Subcutaneous adipose tissue (tissue), 4 donors: ENCODE measurements around the gene C18orf32. TPM values are rescaled to one million over a fixed set of nuclear protein-coding genes. Genes with fewer than 3 reads are reported as not detected.

ENCODE experiments used
- CTCF ChIP-seq: fragments of 450-650 bp; IDR thresholded peaks from one replicate; pipeline ENCODE4 v1.5.1; 2016; ENCODE audit warnings: low read depth, mild to moderate bottlenecking, control low read depth, antibody characterized with exemption, moderate library complexity
- total RNA-seq, 4 donors: library from RNA; depleted of rRNA; stranded (reverse); fragments of >200 nt; gene quantifications; one replicate each; pipeline ENCODE4 v1.1.0, GENCODE V29; 2016

The C18orf32 gene
- total RNA-seq, 4 donors from 2014 or later: 22.2 to 55.8 (median 31.4) TPM

- no peak for TF ChIP-seq CTCF
These were observed 29.4 kb downstream of the C18orf32 start for GRCh38 chr18:49457616-49458015.

- TF ChIP-seq CTCF: no peak
These were observed 30.2 kb downstream of the C18orf32 start for GRCh38 chr18:49456794-49457193.

- TF ChIP-seq CTCF: no peak
These were observed 39.0 kb downstream of the C18orf32 start for GRCh38 chr18:49447810-49448745.

GRCh38 chr18:49446481-49446880 lies 40.6 kb downstream of the C18orf32 start:
- no peak for TF ChIP-seq CTCF

- no peak for TF ChIP-seq CTCF
These were observed 42.5 kb downstream of the C18orf32 start for GRCh38 chr18:49444581-49444980.

GRCh38 chr18:49443837-49444236 lies 43.2 kb downstream of the C18orf32 start:
- TF ChIP-seq CTCF: no peak

GRCh38 chr18:49441338-49441938 lies 45.6 kb downstream of the C18orf32 start:
- TF ChIP-seq CTCF: no peak
